ENCODE data around the gene OR51B6. TPM values are rescaled to one million over a fixed set of nuclear protein-coding genes. Genes with fewer than 3 reads are reported as not detected.
"Not testable (repeated sequence)": the region's sequence is repeated elsewhere in the genome, so short reads cannot be mapped to it uniquely, and the experiment has no call there.

OR51B6 gene
- polyA plus RNA-seq, 3 donors = not detected

- no peak for DNase-seq (ENCODE audit: low read depth in 3 of 3, low spot score in 2 of 3)
These were observed 12.4 kb downstream of the OR51B6 start for GRCh38 chr11:5363679-5364078.

GRCh38 chr11:5364214-5364613 lies 12.9 kb downstream of the OR51B6 start:
- no peak for DNase-seq (ENCODE audit: low read depth in 3 of 3, low spot score in 2 of 3)

- not testable (repeated sequence) for DNase-seq (ENCODE audit: low read depth in 3 of 3, low spot score in 2 of 3)
These were observed 15.1 kb downstream of the OR51B6 start for GRCh38 chr11:5366365-5366764.

- DNase-seq (ENCODE audit: low read depth in 3 of 3, low spot score in 2 of 3) = no peak
These were observed 15.5 kb downstream of the OR51B6 start for GRCh38 chr11:5366856-5367255.

- no peak for DNase-seq (ENCODE audit: low read depth in 3 of 3, low spot score in 2 of 3)
These were observed 16.3 kb downstream of the OR51B6 start for GRCh38 chr11:5367448-5368074.

GRCh38 chr11:5368502-5369043 lies 17.3 kb downstream of the OR51B6 start:
- DNase-seq (ENCODE audit: low read depth in 3 of 3, low spot score in 2 of 3) = no peak

- no peak for DNase-seq (ENCODE audit: low read depth in 3 of 3, low spot score in 2 of 3)
These were observed 18.5 kb downstream of the OR51B6 start for GRCh38 chr11:5369789-5370188.

- DNase-seq (ENCODE audit: low read depth in 3 of 3, low spot score in 2 of 3) = peak in 2 of 3 donors; percentile 5 to 30
These were observed 29.5 kb downstream of the OR51B6 start for GRCh38 chr11:5380740-5381342.

- DNase-seq (ENCODE audit: low read depth in 3 of 3, low spot score in 2 of 3) = no peak
These were observed 32.3 kb downstream of the OR51B6 start, which contains the start of gene OR51M1 for GRCh38 chr11:5383576-5383975. TSS of gene OR51M1 (plus strand) at chr11:5383812. CDS start at chr11:5389399, 5,587 bp downstream.

- no peak for DNase-seq (ENCODE audit: low read depth in 3 of 3, low spot score in 2 of 3)
These were observed 33.0 kb downstream of the OR51B6 start for GRCh38 chr11:5384335-5384734.

GRCh38 chr11:5390210-5390609 lies 38.9 kb downstream of the OR51B6 start:
- DNase-seq (ENCODE audit: low read depth in 3 of 3, low spot score in 2 of 3) = no peak

- DNase-seq (ENCODE audit: low read depth in 3 of 3, low spot score in 2 of 3) = no peak
These were observed 42.8 kb downstream of the OR51B6 start for GRCh38 chr11:5394091-5394490.

GRCh38 chr11:5398936-5399335 lies 47.6 kb downstream of the OR51B6 start:
- DNase-seq (ENCODE audit: low read depth in 3 of 3, low spot score in 2 of 3) = no peak

Other genes starting within 250 kb of the OR51B6 start
- not detected for gene OR52A5, start 213.2 kb upstream of the OR51B6 start, polyA plus RNA-seq (ENCODE audit: insufficient read length in 3 of 3)
- gene OR52A1, start 196.8 kb upstream of the OR51B6 start, polyA plus RNA-seq (ENCODE audit: insufficient read length in 3 of 3) = under 1 TPM in 1 of 3 donors, not detected in 2; 0.03 TPM
- not detected for gene OR51V1, start 150.8 kb upstream of the OR51B6 start, polyA plus RNA-seq (ENCODE audit: insufficient read length in 3 of 3)
- gene HBB, start 124.4 kb upstream of the OR51B6 start, polyA plus RNA-seq (ENCODE audit: insufficient read length in 3 of 3) = 100 to 1,000 TPM; 146 to 221 (median 152) TPM
- gene HBD, start 117.0 kb upstream of the OR51B6 start, polyA plus RNA-seq (ENCODE audit: insufficient read length in 3 of 3) = 1 to 10 TPM; 1.9 to 2.2 (median 2.1) TPM
- 1 to 10 TPM; 3.5 to 6.3 (median 5.8) TPM for gene HBG1, start 101.7 kb upstream of the OR51B6 start, polyA plus RNA-seq (ENCODE audit: insufficient read length in 3 of 3)
- 1,000 to 10,000 TPM; 2,105 to 2,538 (median 2,461) TPM for gene HBG2, start 96.7 kb upstream of the OR51B6 start, polyA plus RNA-seq (ENCODE audit: insufficient read length in 3 of 3)
- 10 to 100 TPM in 1 of 3 donors, 1 to 10 TPM in 2; 7.4 to 13.8 (median 8.1) TPM for gene HBE1, start 81.6 kb upstream of the OR51B6 start, polyA plus RNA-seq (ENCODE audit: insufficient read length in 3 of 3)
- under 1 TPM in 1 of 3 donors, not detected in 2; 0.22 TPM for gene OR51B4, start 49.6 kb upstream of the OR51B6 start, polyA plus RNA-seq (ENCODE audit: insufficient read length in 3 of 3)
- not detected for gene OR51B2, start 27.2 kb upstream of the OR51B6 start, polyA plus RNA-seq (ENCODE audit: insufficient read length in 3 of 3)
- gene OR51B5, start 8.0 kb upstream of the OR51B6 start, polyA plus RNA-seq (ENCODE audit: insufficient read length in 3 of 3) = under 1 TPM; 0.14 to 0.49 (median 0.14) TPM
- gene OR51M1, start 32.3 kb downstream of the OR51B6 start, polyA plus RNA-seq (ENCODE audit: insufficient read length in 3 of 3) = not detected
- not detected for gene OR51Q1, start 70.6 kb downstream of the OR51B6 start, polyA plus RNA-seq (ENCODE audit: insufficient read length in 3 of 3)
- not detected for gene OR51I1, start 90.0 kb downstream of the OR51B6 start, polyA plus RNA-seq (ENCODE audit: insufficient read length in 3 of 3)
- not detected for gene OR51I2, start 97.8 kb downstream of the OR51B6 start, polyA plus RNA-seq (ENCODE audit: insufficient read length in 3 of 3)
- not detected for gene OR52D1, start 137.2 kb downstream of the OR51B6 start, polyA plus RNA-seq (ENCODE audit: insufficient read length in 3 of 3)
- not detected for gene UBQLN3, start 158.4 kb downstream of the OR51B6 start, polyA plus RNA-seq (ENCODE audit: insufficient read length in 3 of 3)
- under 1 TPM; 0.43 to 0.57 (median 0.43) TPM for gene UBQLNL, start 165.2 kb downstream of the OR51B6 start, polyA plus RNA-seq (ENCODE audit: insufficient read length in 3 of 3)
- gene OR52H1, start 197.0 kb downstream of the OR51B6 start, polyA plus RNA-seq (ENCODE audit: insufficient read length in 3 of 3) = not detected
- gene OR52B6, start 229.4 kb downstream of the OR51B6 start, polyA plus RNA-seq (ENCODE audit: insufficient read length in 3 of 3) = not detected
- 10 to 100 TPM; 15.8 to 64.3 (median 50.1) TPM for gene TRIM6, start 245.1 kb downstream of the OR51B6 start, polyA plus RNA-seq (ENCODE audit: insufficient read length in 3 of 3)

Measured in right renal cortex interstitium (tissue), 3 donors.